GM18526 (cell line): ENCODE data around the gene TBX3.

ENCODE experiments used
- POLR2A ChIP-seq: IDR thresholded peaks from 3 replicates; pipeline ENCODE4 v1.6.1; 2011; ENCODE audit not compliant: insufficient read length; ENCODE audit errors: extremely low read depth

TBX3 gene

GRCh38 chr12:114679452-114679875 is 4.5 kb downstream of the TBX3 start:
- no peak for TF ChIP-seq POLR2A

GRCh38 chr12:114678718-114679117 is 5.3 kb downstream of the TBX3 start:
- TF ChIP-seq POLR2A = no peak

GRCh38 chr12:114678028-114678427 is 5.9 kb downstream of the TBX3 start:
- TF ChIP-seq POLR2A = no peak

GRCh38 chr12:114676142-114676741 is 7.7 kb downstream of the TBX3 start:
- TF ChIP-seq POLR2A = no peak

GRCh38 chr12:114674251-114675047 is 9.5 kb downstream of the TBX3 start:
- no peak for TF ChIP-seq POLR2A

GRCh38 chr12:114673901-114674250 is 10.1 kb downstream of the TBX3 start:
- no peak for TF ChIP-seq POLR2A

GRCh38 chr12:114673169-114673833 is 10.7 kb downstream of the TBX3 start:
- TF ChIP-seq POLR2A = no peak

GRCh38 chr12:114672817-114673168 is 11.2 kb downstream of the TBX3 start:
- TF ChIP-seq POLR2A = no peak

- no peak for TF ChIP-seq POLR2A
These were observed 12.2 kb downstream of the TBX3 start for GRCh38 chr12:114671443-114672411.

GRCh38 chr12:114671066-114671442 is 12.9 kb downstream of the TBX3 start:
- TF ChIP-seq POLR2A = no peak

GRCh38 chr12:114670291-114670980 is 13.5 kb downstream of the TBX3 start:
- no peak for TF ChIP-seq POLR2A

GRCh38 chr12:114669401-114670290 is 14.3 kb downstream of the TBX3 start:
- no peak for TF ChIP-seq POLR2A

GRCh38 chr12:114668886-114669288 is 15.1 kb downstream of the TBX3 start:
- TF ChIP-seq POLR2A = no peak
